ENCODE data around the gene NCKAP5. TPM values are rescaled to one million over a fixed set of nuclear protein-coding genes. Genes with fewer than 3 reads are reported as not detected.

Gene NCKAP5
- total RNA-seq, 6 donors from 2014 or later = 22.1 to 51.1 (median 41.4) TPM

GRCh38 chr2:133171393-133172004 is 396.8 kb downstream of the NCKAP5 start:
- 22 to 27% methylated on average over 3 of the region's 3 CpGs for WGBS, 2 donors
- Histone ChIP-seq H3K4me3 (no peak overlapping the region), H3K36me3 (no peaks in the 10 kb centered on the region), H3K27ac (no peak overlapping the region), H3K4me1 (no peaks in the 10 kb centered on the region), H3K9me3 (no peaks in the 10 kb centered on the region), H3K27me3 (no peaks in the 10 kb centered on the region)
- no peak for DNase-seq
- ATAC-seq (ENCODE audit: low FRiP score in 2 of 2) = peak in 1 of 2 donors; percentile 57
- TF ChIP-seq POLR2AphosphoS5 (IDR thresholded peaks at IDR 0.05) (no peak), POLR2A (IDR thresholded peaks at IDR 0.05) (no peak), EP300 (IDR thresholded peaks at IDR 0.05) (no peak)
- TF ChIP-seq, protein P1, sequence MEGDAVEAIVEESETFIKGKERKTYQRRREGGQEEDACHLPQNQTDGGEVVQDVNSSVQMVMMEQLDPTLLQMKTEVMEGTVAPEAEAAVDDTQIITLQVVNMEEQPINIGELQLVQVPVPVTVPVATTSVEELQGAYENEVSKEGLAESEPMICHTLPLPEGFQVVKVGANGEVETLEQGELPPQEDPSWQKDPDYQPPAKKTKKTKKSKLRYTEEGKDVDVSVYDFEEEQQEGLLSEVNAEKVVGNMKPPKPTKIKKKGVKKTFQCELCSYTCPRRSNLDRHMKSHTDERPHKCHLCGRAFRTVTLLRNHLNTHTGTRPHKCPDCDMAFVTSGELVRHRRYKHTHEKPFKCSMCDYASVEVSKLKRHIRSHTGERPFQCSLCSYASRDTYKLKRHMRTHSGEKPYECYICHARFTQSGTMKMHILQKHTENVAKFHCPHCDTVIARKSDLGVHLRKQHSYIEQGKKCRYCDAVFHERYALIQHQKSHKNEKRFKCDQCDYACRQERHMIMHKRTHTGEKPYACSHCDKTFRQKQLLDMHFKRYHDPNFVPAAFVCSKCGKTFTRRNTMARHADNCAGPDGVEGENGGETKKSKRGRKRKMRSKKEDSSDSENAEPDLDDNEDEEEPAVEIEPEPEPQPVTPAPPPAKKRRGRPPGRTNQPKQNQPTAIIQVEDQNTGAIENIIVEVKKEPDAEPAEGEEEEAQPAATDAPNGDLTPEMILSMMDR (IDR thresholded peaks at IDR 0.05) = peak; percentile 47 to 71 (median 60)

DNA sequence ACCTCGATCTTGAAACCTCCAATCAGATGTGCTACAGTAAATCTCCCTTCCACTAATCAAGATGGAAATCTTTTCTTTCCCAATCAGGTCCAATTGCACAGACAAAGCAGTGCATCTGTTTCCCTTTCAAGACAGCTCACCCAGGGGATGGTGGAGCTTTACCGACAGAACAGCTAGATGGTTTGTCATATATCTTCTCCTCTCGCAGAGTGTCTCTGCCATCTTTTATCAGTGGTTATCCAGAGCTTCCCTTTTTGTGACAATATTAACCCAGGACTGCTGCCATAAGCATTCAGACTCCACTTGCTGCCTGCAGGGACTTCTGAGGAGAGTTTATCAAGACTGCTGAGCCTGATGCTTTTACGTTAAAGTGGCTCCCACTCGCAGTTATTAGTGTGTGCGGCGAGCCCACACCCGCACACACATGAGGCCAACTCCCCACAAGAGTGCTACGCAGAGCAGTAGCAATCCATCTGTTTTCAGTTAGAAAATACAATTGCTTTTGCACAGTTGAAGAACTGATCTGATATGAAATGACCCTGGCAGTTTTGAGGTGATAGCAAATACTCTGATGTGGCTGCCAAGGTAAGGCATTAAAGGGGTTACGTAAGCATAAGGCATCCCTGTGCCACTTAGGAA is 398.9 kb downstream of the NCKAP5 start:
- TF ChIP-seq EP300 (IDR thresholded peaks at IDR 0.05) = no peak
- no peak for TF ChIP-seq POLR2AphosphoS5 (IDR thresholded peaks at IDR 0.05)
- no peak for TF ChIP-seq POLR2A (IDR thresholded peaks at IDR 0.05)
- TF ChIP-seq, protein P1 (IDR thresholded peaks at IDR 0.05) = no peak
- 67 to 69% methylated on average over 10 of the region's 10 CpGs for whole genome bisulfite sequencing, 2 donors
- DNase-seq (no peak), ATAC-seq (ENCODE audit: low FRiP score in 2 of 2) (no peak)
- no peak overlapping the region for H3K4me3 ChIP-seq
- H3K4me1 ChIP-seq = no peaks in the 10 kb centered on the region
- H3K36me3 ChIP-seq = no peaks in the 10 kb centered on the region
- H3K9me3 ChIP-seq = no peaks in the 10 kb centered on the region
- H3K27me3 ChIP-seq = no peaks in the 10 kb centered on the region
- H3K27ac ChIP-seq = no peak overlapping the region

- ATAC-seq (ENCODE audit: low FRiP score in 2 of 2) = no peak
- no peaks in the 10 kb centered on the region for H3K27me3 ChIP-seq
- H3K4me1 ChIP-seq = no peaks in the 10 kb centered on the region
- H3K36me3 ChIP-seq = no peaks in the 10 kb centered on the region
- no peaks in the 10 kb centered on the region for H3K9me3 ChIP-seq
- H3K4me3 ChIP-seq = no peak overlapping the region
- H3K27ac ChIP-seq = no peak overlapping the region
- DNase-seq = no peak
- no peak for TF ChIP-seq POLR2A (IDR thresholded peaks at IDR 0.05)
- no peak for TF ChIP-seq POLR2AphosphoS5 (IDR thresholded peaks at IDR 0.05)
- no peak for TF ChIP-seq EP300 (IDR thresholded peaks at IDR 0.05)
- TF ChIP-seq, protein P1 (IDR thresholded peaks at IDR 0.05) = no peak
- whole genome bisulfite sequencing, 2 donors = 87 to 91% methylated on average over 3 of the region's 3 CpGs
Measured at GRCh38 chr2:133167990-133168389, 400.3 kb downstream of the NCKAP5 start.

- Histone ChIP-seq H3K4me1 (no peaks in the 10 kb centered on the region), H3K36me3 (no peaks in the 10 kb centered on the region), H3K27ac (no peak overlapping the region), H3K4me3 (no peak overlapping the region), H3K27me3 (no peaks in the 10 kb centered on the region), H3K9me3 (no peaks in the 10 kb centered on the region)
- TF ChIP-seq POLR2AphosphoS5 (IDR thresholded peaks at IDR 0.05) (no peak), EP300 (IDR thresholded peaks at IDR 0.05) (no peak), POLR2A (IDR thresholded peaks at IDR 0.05) (no peak)
- TF ChIP-seq, protein P1 (IDR thresholded peaks at IDR 0.05) = no peak
- 81 to 89% methylated on average over 3 of the region's 3 CpGs for WGBS, 2 donors
- no peak for DNase-seq
- no peak for ATAC-seq (ENCODE audit: low FRiP score in 2 of 2)
Measured at GRCh38 chr2:133167223-133167622, 401.0 kb downstream of the NCKAP5 start.

DNA sequence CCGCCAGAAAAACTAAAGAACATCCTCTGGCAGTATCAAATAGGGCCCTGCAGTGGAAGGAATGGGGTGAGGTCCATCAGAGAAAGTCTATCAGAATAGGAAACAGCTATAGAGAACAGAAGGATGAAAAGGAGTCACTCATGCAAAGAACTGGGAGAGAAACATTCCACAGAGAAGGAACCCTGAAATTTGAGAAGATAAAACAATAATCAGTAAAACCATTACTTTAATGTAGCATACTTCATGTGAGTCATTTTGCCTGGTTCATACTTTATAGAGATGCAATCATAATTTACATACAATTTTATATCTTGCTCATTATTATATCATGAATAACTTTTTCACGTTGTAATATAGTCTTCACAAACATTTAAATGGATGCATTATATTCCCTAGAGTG is 402.2 kb downstream of the NCKAP5 start:
- Histone ChIP-seq H3K9me3 (no peaks in the 10 kb centered on the region), H3K27ac (no peak overlapping the region), H3K27me3 (no peaks in the 10 kb centered on the region), H3K36me3 (no peaks in the 10 kb centered on the region), H3K4me1 (no peaks in the 10 kb centered on the region), H3K4me3 (no peak overlapping the region)
- no peak for TF ChIP-seq POLR2A (IDR thresholded peaks at IDR 0.05)
- TF ChIP-seq, protein P1 (IDR thresholded peaks at IDR 0.05) = no peak
- TF ChIP-seq EP300 (IDR thresholded peaks at IDR 0.05) = no peak
- no peak for TF ChIP-seq POLR2AphosphoS5 (IDR thresholded peaks at IDR 0.05)
- 80 to 83% methylated on average over 2 of the region's 2 CpGs for WGBS, 2 donors
- DNase-seq (no peak), ATAC-seq (ENCODE audit: low FRiP score in 2 of 2) (no peak)

Data from upper lobe of left lung (tissue), 6 donors.